Measurements from ENCODE around the gene RPRD1B. TPM values are rescaled to one million over a fixed set of nuclear protein-coding genes. Genes with fewer than 3 reads are reported as not detected.

RPRD1B gene
- total and polyA plus RNA-seq, 2 of the 13 experiments (the other 11 are each of a cell fraction or from before 2014, with no cell fraction given): 31.1 to 41.5 TPM

- TF ChIP-seq FOXP4 (CRISPR knock-in tag; IDR thresholded peaks at IDR 0.05): peak; percentile 72
- no peak for TF ChIP-seq NFE2L1 (CRISPR knock-in tag; IDR thresholded peaks at IDR 0.05; ENCODE audit: borderline replicate concordance)
- TF ChIP-seq ZMYM3 (CRISPR knock-in tag; IDR thresholded peaks at IDR 0.05): peak; percentile 53; the same call in 1 of the 2 replicates
- no peak for TF ChIP-seq FOXA1 (IDR thresholded peaks at IDR 0.05)
- peak; percentile 98 for TF ChIP-seq FOXA1 (CRISPR knock-in tag; IDR thresholded peaks at IDR 0.05)
- TF ChIP-seq ZNF816 (CRISPR knock-in tag; IDR thresholded peaks at IDR 0.05; ENCODE audit: borderline replicate concordance): no peak
- TF ChIP-seq ZSCAN5A (CRISPR knock-in tag; IDR thresholded peaks at IDR 0.05; ENCODE audit: borderline replicate concordance): no peak; the same call in 1 of the 2 replicates
- TF ChIP-seq EP300 (IDR thresholded peaks at IDR 0.05; ENCODE audit: low read depth in 2 of 2, low read length in 2 of 2): peak in 1 of 2 experiments; percentile 78; a peak in 2 of 4 replicates
- TF ChIP-seq EP300 (CRISPR knock-in tag; IDR thresholded peaks at IDR 0.05; ENCODE audit: borderline replicate concordance): peak; percentile 69; the same call in 1 of the 2 replicates
- TF ChIP-seq SALL2 (CRISPR knock-in tag; IDR thresholded peaks at IDR 0.05): no peak
- TF ChIP-seq RELA (CRISPR knock-in tag; IDR thresholded peaks at IDR 0.05): no peak
- TF ChIP-seq MEIS1 (CRISPR knock-in tag; IDR thresholded peaks at IDR 0.05; ENCODE audit: borderline replicate concordance): 0 out of 2 replicates have a peak, but pooled peaks have one; percentile 6
- 0 out of 2 replicates have a peak, but pooled peaks have one; percentile 4 for TF ChIP-seq ZNF547 (CRISPR knock-in tag; IDR thresholded peaks at IDR 0.05)
- peak; percentile 68 for TF ChIP-seq RBM39 (IDR thresholded peaks at IDR 0.05; ENCODE audit: low read depth, low read length, poor library complexity, severe bottlenecking)
- TF ChIP-seq SOX6 (IDR thresholded peaks at IDR 0.05): no peak
- peak; percentile 85 for TF ChIP-seq SOX6 (CRISPR knock-in tag; IDR thresholded peaks at IDR 0.05)
- TF ChIP-seq KLF16 (CRISPR knock-in tag; IDR thresholded peaks at IDR 0.05): peak in 1 of 2 experiments; percentile 55; a peak in 2 of 4 replicates
- peak; percentile 44; the same call in 1 of the 2 replicates for TF ChIP-seq ZBTB20 (CRISPR knock-in tag; IDR thresholded peaks at IDR 0.05; ENCODE audit: borderline replicate concordance, low read depth)
- no peak for TF ChIP-seq ZNF737 (CRISPR knock-in tag; IDR thresholded peaks at IDR 0.05; ENCODE audit: borderline replicate concordance)
- TF ChIP-seq HOXA7 (CRISPR knock-in tag; IDR thresholded peaks at IDR 0.05): no peak
- no peak for TF ChIP-seq DMTF1 (CRISPR knock-in tag; IDR thresholded peaks at IDR 0.05)
- no peak for TF ChIP-seq HCFC1 (IDR thresholded peaks at IDR 0.05; ENCODE audit: low read depth, low read length)
- peak; percentile 71; the same call in 1 of the 2 replicates for TF ChIP-seq RXRA (CRISPR knock-in tag; IDR thresholded peaks at IDR 0.05)
- peak; percentile 75; the same call in 1 of the 2 replicates for TF ChIP-seq HNRNPL (IDR thresholded peaks at IDR 0.05; ENCODE audit: low read depth, low read length)
- peak; percentile 52 for TF ChIP-seq ZNF792 (CRISPR knock-in tag; IDR thresholded peaks at IDR 0.05)
Measured at GRCh38 chr20:38125157-38126056, 91.9 kb downstream of the RPRD1B start (continued).
